HG03460 (cell line): ENCODE measurements around the gene MORC4.
A peak's percentile ranks its signal among the peaks of the same experiment; 100 is the strongest.

Experiments used
- ATAC-seq: cut with Tn5 transposase; IDR thresholded peaks from one replicate; pipeline ENCODE4 v1.9.1; 2021; ENCODE audit not compliant: unreplicated experiment

Gene MORC4

DNA sequence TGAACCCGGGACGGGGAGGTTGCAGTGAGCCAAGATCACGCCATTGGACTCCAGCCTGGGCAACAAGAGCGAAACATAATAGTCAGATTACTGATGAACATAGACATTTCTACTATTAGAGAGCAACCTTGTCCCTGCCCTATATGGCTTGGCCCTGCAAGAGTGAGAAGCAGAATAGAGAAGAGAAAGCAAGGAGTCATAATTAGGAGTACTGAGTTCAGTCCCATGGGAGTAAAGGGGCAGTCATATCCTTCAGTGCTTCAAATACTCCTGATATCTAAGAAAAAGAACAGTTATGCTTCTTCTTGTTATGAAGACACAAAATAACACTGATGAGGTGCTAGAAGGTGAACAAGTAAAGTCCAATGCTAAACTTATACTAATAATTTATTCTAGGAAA is 46.0 kb downstream of the MORC4 start:
- ATAC-seq: no peak

DNA sequence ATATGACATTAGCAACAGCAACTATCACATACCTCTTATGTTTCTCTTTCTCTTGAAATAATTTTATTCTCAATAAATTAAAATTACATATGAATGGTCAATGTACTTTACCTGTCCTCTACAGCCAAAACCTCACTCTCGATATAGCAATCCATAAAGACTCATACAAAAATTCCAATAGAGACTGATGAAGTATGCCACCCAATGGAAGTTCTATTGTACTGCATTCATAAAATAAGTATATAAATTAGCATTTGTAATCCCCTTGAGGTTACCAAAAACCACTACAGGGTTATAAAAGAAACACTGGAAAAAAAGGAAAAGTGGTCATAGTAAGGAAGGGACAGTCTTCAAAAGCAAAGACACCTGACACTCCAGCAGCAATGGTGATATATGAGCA is 47.0 kb downstream of the MORC4 start:
- ATAC-seq: no peak

DNA sequence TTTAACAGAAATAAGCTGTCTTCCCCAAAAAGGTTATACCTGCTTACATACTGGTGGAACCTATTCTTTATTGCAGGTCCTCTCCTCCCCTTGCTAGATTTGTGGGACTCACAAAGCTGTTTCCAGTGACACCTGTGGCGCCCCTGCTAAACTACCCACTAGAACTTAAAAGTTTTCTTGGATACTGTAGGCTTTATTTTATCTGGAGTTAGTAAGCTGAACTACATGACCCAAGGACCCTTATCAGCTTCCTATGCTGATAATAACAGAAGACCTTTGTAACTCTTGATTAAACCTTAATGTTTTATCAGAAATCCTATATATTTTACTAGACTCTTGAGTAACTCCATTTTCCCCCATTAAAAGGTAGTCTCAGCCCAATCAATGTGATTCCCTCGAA is 47.5 kb downstream of the MORC4 start:
- ATAC-seq: no peak

DNA sequence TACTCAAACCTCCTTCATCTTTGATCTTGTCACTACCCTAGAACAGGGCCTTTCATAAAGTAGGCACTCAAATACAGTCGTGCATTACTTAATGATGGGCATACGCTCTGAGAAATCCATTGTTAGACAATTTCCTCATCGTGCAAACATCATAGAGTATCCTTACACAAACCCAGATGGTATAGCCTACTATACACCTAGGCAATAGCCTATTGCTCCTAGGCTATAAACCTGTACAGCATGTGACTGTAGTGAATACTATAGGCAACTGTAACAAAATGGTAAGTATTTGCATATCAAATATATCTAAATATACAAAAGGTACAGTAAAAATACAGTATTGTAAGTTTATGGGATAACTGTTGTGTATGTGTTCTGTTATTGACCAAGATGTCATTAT is 47.9 kb downstream of the MORC4 start:
- no peak for ATAC-seq

DNA sequence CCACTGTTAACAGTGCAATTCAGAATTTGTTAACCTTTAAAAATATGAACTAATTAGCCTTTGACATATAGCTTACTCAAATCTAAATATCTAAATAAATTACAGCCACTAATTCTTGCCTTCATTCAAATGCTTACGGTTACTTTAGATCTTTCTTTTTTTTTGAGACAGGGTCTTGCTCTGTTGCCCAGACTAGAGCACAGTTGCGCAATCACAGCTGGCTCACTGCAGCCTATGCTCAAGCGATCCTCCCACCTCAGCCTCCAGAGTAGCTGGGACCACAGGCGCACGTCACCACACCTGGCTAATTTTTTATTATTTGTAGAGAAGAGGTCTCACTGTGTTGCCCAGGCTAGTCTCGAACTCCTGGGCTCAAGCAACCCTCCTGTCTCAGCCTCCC is 48.8 kb downstream of the MORC4 start:
- ATAC-seq: no peak

DNA sequence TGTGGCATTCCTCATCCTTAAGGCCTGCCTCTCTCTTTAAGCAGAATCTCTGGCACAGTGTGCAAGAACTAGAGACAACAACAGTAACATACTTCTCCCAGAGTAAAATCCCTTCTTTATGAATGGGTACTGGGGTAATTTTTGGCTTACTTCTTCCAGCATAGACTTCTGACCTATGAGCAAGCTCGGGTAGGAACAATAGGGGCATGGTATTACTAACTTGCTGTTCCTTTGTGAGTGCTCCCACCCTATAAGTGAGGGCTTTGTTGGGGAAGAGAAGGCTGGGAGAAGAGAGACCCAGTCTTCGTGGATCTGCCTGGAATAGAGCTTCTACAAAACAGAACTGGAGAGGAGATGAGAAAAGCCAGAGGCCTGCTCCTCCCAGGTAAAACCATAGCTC is 49.6 kb downstream of the MORC4 start:
- no peak for ATAC-seq

DNA sequence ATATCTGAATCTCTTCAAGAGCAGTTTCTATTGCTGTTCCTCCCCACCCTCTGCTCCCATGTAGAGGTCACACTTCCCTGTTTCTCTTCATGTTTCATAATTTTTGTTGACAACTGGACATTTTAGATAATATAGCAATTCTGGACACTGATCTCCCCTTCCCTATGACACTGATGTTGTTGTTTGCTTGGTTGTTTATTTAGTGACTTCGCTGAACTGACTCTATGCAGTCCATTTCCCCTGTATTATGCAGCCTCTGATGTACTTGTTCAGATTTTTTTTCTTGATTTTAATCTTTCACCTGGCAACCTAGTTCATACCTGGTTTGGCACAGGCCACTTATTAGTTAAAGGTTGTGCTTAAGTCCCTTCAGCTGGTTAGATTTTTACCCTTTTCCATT is 50.6 kb downstream of the MORC4 start:
- ATAC-seq: no peak

DNA sequence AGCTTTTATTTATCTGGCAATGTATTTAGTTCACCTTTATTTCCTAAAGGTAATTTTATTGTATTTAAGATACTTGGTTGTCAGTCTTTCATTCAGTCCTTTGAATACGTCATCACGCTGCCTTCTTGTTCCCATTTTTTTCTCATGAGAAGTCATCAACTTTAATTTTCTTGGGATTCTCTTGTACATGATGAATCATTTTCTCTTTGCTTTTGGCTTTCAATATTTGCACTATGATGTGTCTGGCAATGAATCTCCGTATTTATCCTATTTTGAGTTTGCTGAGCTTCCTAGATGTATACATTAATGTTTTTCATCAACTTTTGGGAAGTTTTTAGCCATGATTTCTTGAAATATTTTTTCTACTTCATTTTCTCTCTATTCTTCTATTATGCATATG is 51.4 kb downstream of the MORC4 start:
- ATAC-seq: no peak

DNA sequence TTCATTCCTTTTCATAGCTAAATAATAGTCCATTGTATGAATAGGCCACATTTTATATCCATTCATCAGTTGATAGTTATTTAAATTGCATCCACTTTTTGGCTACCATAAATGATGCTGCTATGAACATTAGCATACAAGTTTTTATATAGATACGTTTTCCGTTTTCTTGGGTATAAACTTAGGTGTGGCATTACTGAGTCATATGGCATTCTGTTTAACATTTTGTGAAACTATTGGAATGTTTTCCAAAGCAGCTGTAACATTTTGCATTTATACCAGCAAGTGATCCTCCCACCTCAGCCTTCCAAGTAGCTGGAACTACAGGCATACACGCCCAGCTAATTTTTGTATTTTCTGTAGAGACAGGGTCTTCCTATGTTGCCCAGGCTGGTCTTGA is 53.5 kb downstream of the MORC4 start:
- ATAC-seq: no peak

DNA sequence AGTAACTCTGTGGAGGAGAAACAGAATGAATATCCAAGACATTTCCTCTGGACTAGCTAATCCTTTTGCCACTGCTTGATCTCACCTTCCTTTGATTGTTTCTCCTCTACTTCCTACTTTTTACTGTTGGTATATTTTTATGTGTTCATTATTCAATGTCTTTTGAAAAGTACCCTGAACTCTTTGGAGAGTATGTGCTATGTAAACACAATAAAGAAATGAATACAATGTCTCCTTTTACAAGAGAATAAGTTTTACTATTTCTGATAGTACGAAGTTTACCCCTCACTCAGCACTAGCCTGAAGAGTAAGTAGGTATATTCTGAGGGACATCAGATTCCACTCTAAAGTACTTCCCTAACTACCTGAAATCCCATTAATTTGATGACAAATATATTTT is 59.9 kb downstream of the MORC4 start:
- ATAC-seq: no peak

DNA sequence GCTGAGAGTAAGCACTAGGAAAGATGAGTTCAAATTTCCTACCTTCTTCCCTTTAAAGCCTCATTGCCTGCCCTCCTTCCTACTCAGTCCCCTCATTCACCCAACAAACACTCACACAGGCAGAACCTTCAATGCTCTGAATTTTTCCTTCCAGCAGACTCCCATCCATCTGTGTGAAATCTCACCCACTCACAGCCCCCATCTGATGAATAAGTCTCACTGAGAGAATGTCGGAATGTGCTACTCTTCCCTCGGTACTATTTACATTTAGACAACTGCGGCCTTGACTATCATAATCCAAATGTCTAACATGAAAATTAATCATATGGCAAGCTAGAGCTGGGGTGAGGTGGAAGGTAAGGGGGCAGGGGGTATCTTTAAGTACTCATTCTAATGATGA is 60.4 kb downstream of the MORC4 start:
- ATAC-seq: no peak

DNA sequence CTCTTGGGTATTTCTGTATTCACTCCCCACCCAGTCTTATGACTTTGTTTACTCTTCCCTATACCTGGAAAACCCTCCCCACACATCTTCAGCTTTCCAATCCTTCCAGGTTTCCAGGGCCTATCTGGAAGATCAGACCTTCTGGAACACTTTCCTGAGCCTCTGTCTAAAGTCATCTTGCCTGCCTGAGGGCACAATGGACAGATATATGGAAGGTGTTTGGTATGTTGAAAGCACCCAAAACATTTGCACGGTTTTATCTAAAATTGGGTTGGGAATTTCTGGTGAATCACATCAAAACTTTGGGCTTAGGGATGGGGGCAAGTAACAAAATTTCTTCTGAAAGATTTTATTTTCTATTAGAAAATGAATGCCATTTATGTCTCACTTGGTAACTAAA is 63.8 kb downstream of the MORC4 start:
- no peak for ATAC-seq

DNA sequence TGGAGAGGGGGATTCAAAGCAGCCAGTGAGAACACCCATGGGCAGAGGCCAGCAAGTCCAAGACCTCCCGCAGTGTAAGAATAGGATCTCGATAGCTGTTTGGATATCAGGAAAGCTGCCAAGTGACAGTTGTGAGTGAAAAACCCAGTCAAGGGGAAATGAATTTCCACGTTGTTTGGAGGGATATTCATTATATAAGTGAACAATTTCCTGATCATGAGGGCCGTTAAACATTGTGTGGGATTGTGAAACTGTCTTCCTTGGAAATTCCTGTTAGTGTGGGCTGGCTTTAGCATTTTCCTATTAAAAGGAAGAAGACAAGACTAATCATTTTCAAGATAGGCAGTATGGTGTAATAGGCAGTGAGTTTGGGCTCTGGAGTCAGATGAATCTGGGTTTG is 64.8 kb downstream of the MORC4 start:
- no peak for ATAC-seq

DNA sequence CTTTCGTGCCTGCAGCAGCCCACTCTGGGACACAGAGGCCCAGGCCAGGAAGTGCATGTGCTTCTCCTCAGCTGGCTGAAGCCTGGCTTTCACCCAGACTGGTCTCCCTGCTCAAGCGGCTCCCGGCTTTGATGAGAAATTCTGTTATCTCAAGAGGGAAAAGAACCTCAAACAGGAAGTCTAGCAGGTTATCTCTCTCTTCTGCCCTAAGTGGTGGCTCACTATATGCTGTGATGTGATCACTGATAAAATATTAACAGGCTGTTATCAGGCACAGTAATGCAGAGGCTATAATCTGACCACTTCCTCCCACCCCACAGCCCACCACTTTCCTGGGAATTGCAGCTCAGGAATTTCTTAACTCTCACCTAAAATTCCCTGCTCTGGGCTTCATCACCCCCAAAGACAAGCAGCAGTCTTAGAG is 66.5 kb downstream of the MORC4 start:
- ATAC-seq: peak; percentile 49

DNA sequence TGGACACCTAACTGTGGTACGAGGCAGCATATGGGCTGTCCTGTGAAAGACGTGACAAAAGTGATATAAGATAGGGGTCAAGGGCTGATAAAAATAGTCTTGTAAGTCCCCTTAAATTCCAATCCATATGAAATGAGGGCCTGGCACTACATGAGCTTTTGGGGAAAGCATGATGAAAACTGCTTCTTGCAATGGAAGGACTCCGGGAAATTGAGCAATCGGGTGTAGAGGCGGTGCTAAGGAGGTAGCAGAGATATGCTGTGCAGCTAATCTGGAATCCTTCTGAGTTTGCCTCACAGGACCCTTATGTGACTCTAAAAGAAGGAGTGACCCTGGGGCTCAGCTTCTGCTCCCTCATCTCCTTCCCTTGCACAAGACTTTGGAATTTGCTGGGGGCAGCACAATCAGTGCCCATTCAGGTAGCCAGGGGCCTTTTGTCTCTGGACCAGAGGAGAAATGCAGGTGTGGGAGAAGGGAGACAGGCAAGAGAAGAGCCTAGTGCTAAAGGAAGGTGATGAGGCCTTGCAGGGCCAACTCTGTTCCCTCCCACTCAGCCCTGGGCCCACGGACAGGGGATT is 67.0 kb downstream of the MORC4 start:
- ATAC-seq: no peak

DNA sequence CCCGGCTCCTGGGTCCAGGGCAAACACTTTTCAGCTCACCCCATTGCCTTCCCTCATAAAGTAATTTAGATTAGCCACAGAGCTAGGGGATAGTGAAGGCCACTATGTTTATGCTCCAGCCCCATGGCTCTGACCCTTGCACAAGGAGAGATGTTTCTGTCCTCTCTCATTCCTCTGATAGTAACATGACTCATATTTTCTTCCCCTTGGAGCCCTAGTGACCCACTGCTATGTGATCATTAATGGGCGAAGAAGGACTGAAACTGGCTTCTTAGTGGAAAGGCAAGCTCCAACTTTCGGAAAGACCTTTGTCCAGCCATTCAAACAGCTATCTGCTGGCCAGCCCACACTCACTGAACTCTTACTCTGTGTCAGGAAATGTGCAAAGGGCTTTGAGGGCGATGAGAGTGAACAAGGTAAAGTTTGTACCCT is 67.5 kb downstream of the MORC4 start:
- ATAC-seq: no peak

DNA sequence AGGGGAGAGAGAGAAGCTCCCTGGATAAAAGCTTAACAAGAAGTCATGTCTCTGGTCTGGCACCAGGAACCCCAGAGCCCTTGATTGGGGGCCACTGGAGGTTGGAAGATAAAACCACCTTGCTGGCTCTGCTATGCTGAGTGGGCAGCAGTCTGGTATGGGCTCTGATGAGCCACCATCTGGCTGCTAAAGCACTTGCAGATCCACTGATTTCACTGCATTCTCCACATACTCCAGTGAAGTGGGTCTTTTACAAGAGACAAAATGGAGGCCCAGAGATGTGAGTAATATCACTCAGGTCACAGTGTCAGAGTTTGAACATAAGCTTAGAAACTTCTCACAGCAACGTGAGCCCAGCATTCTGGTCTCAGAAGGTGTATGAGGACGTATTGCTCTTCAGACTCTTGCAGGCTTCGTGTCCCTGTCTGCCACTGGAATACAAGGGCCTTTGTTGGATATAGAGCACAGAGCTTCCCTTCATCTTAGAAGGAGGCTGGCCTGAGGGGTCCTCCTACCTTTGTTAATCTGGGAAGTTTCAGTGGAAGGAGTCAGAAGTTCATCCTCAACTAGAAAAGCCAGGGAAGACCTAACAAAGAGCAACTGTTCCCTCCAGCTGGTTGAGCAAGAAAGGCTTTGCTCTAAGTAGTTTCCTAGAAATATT is 68.1 kb downstream of the MORC4 start:
- no peak for ATAC-seq

DNA sequence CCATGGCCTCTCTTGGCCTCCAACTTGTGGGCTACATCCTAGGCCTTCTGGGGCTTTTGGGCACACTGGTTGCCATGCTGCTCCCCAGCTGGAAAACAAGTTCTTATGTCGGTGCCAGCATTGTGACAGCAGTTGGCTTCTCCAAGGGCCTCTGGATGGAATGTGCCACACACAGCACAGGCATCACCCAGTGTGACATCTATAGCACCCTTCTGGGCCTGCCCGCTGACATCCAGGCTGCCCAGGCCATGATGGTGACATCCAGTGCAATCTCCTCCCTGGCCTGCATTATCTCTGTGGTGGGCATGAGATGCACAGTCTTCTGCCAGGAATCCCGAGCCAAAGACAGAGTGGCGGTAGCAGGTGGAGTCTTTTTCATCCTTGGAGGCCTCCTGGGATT is 71.8 kb downstream of the MORC4 start:
- ATAC-seq: no peak

DNA sequence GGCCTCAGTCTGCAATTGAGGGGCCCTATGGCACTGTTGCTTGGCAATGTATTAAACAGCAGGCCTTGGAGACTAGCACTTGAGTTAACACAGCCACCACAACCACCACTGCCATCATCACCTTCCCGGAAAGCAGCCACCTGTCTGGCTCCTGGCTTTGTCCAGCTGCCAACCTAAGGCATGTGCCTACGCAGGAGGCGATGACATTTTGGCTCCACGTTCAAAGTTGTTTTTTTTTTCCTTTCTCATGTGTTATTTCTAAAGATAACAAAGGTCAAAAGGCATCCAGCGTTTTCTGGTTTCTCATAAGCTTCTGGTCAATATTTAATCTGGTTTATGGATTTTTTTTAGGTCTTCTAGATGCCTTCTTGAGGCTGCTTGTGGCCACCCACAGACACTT is 72.3 kb downstream of the MORC4 start:
- ATAC-seq: no peak

DNA sequence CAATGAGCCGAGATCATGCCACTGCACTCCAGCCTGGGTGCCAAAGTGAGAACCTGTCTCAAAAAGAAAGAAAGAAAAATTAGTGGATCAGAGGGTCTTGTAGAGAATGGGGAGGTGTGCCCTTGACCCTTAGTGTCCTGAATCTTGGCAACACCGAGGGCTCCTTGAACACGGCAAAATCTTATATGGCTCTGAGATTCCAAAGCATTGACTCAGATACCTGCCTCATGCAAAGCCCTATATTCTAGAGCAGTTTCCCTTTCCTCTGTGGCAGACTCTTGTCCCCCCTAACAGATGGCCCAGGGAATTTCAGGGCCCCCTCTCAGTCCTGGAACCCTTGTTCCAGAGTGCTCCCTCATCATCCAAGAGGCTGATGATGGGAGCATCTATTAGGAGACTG is 73.0 kb downstream of the MORC4 start:
- no peak for ATAC-seq

DNA sequence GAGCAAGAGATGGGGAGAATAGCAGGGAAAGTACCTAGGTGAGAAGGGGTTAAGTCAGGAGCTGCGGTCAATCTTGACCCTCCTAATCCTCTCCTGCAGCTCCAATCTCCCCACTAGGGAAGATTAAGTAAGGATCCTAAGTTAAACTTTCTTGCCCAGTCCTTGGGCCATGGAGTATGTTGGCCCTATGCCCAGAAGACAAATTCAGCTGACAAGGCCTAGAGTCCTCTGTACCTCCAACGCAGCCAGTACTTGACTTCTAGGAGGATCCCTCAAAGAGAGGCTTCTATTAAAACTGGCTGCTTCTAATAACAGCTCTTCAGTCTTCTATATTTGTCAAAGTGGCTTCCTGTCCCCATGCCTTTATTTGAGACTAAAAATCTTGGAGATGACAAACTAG is 78.4 kb downstream of the MORC4 start:
- ATAC-seq: no peak

DNA sequence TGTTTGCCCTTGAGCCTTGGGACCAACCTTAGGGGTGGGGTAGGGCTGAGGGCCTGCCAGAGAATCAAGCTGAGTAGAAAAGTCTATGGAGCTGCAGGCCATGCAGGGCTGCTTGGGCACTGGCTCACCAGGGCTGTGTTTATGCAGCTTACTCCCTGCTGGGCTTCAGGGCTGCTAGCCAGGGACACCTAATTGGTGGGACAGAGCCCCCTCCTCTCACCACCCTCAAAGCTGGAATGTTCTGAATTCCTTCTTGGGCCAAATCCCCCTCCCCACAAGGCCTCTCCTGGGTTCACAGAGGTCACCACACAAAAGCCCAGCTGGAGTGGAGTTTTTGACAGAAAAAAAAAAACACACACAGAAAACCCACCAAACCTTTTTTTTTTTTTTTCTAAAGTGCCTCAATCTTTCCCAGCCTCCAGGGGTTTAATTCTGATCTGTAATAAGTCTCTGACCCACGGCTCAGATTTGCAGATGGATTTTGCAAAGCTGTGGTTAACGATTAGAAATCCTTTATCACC is 80.0 kb downstream of the MORC4 start, which contains the start of gene CLDN2:
Gene CLDN2, plus strand, starts transcription at position 471 of the 521 bp plus-strand sequence. CDS start 7,827 bp downstream, outside the sequence.
- ATAC-seq: no peak
